Measurements from ENCODE around the gene MKS1. TPM values are rescaled to one million over a fixed set of nuclear protein-coding genes. Genes with fewer than 3 reads are reported as not detected.

The MKS1 gene
- total and polyA plus RNA-seq, 2 experiments from 2014 or later = 14.0 to 17.4 TPM

DNA sequence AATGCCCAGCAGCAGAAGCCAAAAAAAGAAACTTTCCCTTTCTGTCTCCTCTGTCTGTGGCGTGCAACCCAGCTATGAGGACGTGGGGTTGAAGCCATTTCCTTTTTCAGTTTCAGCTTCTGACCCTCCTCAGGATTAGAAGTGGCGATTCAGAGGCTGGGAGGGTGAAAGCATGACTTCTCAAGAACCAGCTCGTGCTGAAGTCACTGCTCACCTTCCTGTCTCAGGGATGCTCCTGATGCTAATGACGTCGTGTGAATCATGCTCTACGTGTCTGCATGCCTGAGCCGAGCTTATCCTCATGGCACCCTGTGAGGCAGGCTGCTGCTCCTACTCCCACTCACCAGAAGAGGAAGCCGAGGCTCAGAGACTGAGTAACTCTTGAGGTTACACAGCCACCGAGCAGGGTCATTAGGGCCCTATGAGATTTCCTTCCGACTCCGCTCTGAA lies 13.7 kb upstream of the MKS1 start:
- ATAC-seq = peak; percentile 78
- Histone ChIP-seq H3K79me2 (replicated peaks; ENCODE audit: insufficient read depth) (no peaks in the 10 kb centered on the region), H3K4me2 (no peak overlapping the region), H3K9me2 (ENCODE audit: insufficient read depth) (0 out of 2 replicates have a peak, but pooled peaks cover 3% of the 10 kb centered on the region), H4K20me1 (replicated peaks; ENCODE audit: insufficient read depth) (no peaks in the 10 kb centered on the region), H3K4me3 (no peak overlapping the region), H3K27me3 (ENCODE audit: insufficient read depth) (peaks cover 15% of the 10 kb centered on the region; the same call in 1 of the 2 replicates), H2AFZ (peak overlapping the region; percentile 89), H3K27ac (ENCODE audit: low read depth) (no peak overlapping the region), H3K4me1 (ENCODE audit: insufficient read depth) (peaks cover 3% of the 10 kb centered on the region; the same call in 1 of the 2 replicates), H3K36me3 (ENCODE audit: insufficient read depth) (no peaks in the 10 kb centered on the region), H3F3A (replicated peaks; ENCODE audit: low read depth) (no peaks in the 10 kb centered on the region)
- Mint-ChIP-seq H3K36me3 (ENCODE audit: low read depth) (no peaks in the 10 kb centered on the region), H3K27me3 (ENCODE audit: insufficient read depth, low read depth, poor library complexity) (no peaks in the 10 kb centered on the region), H3K4me1 (peaks cover 10% of the 10 kb centered on the region), H3K27ac (no peak overlapping the region), H3K4me3 (no peak overlapping the region), H3K9me3 (peaks cover 4% of the 10 kb centered on the region; the same call in 1 of the 3 replicates)
- peak; percentile 33 for DNase-seq (ENCODE audit: low spot score)
- TF ChIP-seq, protein P1, sequence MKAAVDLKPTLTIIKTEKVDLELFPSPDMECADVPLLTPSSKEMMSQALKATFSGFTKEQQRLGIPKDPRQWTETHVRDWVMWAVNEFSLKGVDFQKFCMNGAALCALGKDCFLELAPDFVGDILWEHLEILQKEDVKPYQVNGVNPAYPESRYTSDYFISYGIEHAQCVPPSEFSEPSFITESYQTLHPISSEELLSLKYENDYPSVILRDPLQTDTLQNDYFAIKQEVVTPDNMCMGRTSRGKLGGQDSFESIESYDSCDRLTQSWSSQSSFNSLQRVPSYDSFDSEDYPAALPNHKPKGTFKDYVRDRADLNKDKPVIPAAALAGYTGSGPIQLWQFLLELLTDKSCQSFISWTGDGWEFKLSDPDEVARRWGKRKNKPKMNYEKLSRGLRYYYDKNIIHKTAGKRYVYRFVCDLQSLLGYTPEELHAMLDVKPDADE (IDR thresholded peaks at IDR 0.05) = no peak
- TF ChIP-seq, protein P2, sequence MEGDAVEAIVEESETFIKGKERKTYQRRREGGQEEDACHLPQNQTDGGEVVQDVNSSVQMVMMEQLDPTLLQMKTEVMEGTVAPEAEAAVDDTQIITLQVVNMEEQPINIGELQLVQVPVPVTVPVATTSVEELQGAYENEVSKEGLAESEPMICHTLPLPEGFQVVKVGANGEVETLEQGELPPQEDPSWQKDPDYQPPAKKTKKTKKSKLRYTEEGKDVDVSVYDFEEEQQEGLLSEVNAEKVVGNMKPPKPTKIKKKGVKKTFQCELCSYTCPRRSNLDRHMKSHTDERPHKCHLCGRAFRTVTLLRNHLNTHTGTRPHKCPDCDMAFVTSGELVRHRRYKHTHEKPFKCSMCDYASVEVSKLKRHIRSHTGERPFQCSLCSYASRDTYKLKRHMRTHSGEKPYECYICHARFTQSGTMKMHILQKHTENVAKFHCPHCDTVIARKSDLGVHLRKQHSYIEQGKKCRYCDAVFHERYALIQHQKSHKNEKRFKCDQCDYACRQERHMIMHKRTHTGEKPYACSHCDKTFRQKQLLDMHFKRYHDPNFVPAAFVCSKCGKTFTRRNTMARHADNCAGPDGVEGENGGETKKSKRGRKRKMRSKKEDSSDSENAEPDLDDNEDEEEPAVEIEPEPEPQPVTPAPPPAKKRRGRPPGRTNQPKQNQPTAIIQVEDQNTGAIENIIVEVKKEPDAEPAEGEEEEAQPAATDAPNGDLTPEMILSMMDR (conservative IDR thresholded peaks at IDR 0.05; ENCODE audit: low read depth in 2 of 2) = no peak
- TF ChIP-seq STAT1 (IDR thresholded peaks at IDR 0.05; ENCODE audit: unreplicated experiment) (no peak), EZH2phosphoT487 (IDR thresholded peaks at IDR 0.05; ENCODE audit: unreplicated experiment) (no peak), NANOG (IDR thresholded peaks at IDR 0.05; ENCODE audit: borderline replicate concordance) (no peak), POLR2AphosphoS5 (IDR thresholded peaks at IDR 0.05; ENCODE audit: low read depth) (no peak), EZH2 (IDR thresholded peaks at IDR 0.05; ENCODE audit: low read depth, unreplicated experiment) (no peak), ZNF114 (CRISPR knock-in tag; IDR thresholded peaks at IDR 0.05) (no peak), ZNF331 (CRISPR knock-in tag; IDR thresholded peaks at IDR 0.05; ENCODE audit: low read depth) (no peak), JUNB (IDR thresholded peaks at IDR 0.05; ENCODE audit: unreplicated experiment) (no peak), CREB1 (CRISPR knock-in tag; IDR thresholded peaks at IDR 0.05; ENCODE audit: low read depth) (no peak)
- TF ChIP-seq, protein P3, sequence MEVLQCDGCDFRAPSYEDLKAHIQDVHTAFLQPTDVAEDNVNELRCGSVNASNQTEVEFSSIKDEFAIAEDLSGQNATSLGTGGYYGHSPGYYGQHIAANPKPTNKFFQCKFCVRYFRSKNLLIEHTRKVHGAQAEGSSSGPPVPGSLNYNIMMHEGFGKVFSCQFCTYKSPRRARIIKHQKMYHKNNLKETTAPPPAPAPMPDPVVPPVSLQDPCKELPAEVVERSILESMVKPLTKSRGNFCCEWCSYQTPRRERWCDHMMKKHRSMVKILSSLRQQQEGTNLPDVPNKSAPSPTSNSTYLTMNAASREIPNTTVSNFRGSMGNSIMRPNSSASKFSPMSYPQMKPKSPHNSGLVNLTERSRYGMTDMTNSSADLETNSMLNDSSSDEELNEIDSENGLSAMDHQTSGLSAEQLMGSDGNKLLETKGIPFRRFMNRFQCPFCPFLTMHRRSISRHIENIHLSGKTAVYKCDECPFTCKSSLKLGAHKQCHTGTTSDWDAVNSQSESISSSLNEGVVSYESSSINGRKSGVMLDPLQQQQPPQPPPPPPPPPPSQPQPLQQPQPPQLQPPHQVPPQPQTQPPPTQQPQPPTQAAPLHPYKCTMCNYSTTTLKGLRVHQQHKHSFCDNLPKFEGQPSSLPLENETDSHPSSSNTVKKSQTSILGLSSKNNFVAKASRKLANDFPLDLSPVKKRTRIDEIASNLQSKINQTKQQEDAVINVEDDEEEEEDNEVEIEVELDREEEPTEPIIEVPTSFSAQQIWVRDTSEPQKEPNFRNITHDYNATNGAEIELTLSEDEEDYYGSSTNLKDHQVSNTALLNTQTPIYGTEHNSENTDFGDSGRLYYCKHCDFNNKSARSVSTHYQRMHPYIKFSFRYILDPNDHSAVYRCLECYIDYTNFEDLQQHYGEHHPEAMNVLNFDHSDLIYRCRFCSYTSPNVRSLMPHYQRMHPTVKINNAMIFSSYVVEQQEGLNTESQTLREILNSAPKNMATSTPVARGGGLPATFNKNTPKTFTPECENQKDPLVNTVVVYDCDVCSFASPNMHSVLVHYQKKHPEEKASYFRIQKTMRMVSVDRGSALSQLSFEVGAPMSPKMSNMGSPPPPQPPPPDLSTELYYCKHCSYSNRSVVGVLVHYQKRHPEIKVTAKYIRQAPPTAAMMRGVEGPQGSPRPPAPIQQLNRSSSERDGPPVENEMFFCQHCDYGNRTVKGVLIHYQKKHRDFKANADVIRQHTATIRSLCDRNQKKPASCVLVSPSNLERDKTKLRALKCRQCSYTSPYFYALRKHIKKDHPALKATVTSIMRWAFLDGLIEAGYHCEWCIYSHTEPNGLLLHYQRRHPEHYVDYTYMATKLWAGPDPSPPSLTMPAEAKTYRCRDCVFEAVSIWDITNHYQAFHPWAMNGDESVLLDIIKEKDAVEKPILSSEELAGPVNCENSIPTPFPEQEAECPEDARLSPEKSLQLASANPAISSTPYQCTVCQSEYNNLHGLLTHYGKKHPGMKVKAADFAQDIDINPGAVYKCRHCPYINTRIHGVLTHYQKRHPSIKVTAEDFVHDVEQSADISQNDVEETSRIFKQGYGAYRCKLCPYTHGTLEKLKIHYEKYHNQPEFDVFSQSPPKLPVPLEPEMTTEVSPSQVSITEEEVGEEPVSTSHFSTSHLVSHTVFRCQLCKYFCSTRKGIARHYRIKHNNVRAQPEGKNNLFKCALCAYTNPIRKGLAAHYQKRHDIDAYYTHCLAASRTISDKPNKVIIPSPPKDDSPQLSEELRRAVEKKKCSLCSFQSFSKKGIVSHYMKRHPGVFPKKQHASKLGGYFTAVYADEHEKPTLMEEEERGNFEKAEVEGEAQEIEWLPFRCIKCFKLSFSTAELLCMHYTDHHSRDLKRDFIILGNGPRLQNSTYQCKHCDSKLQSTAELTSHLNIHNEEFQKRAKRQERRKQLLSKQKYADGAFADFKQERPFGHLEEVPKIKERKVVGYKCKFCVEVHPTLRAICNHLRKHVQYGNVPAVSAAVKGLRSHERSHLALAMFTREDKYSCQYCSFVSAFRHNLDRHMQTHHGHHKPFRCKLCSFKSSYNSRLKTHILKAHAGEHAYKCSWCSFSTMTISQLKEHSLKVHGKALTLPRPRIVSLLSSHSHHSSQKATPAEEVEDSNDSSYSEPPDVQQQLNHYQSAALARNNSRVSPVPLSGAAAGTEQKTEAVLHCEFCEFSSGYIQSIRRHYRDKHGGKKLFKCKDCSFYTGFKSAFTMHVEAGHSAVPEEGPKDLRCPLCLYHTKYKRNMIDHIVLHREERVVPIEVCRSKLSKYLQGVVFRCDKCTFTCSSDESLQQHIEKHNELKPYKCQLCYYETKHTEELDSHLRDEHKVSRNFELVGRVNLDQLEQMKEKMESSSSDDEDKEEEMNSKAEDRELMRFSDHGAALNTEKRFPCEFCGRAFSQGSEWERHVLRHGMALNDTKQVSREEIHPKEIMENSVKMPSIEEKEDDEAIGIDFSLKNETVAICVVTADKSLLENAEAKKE (CRISPR knock-in tag; IDR thresholded peaks at IDR 0.05) = no peak
- TF ChIP-seq, protein P4, sequence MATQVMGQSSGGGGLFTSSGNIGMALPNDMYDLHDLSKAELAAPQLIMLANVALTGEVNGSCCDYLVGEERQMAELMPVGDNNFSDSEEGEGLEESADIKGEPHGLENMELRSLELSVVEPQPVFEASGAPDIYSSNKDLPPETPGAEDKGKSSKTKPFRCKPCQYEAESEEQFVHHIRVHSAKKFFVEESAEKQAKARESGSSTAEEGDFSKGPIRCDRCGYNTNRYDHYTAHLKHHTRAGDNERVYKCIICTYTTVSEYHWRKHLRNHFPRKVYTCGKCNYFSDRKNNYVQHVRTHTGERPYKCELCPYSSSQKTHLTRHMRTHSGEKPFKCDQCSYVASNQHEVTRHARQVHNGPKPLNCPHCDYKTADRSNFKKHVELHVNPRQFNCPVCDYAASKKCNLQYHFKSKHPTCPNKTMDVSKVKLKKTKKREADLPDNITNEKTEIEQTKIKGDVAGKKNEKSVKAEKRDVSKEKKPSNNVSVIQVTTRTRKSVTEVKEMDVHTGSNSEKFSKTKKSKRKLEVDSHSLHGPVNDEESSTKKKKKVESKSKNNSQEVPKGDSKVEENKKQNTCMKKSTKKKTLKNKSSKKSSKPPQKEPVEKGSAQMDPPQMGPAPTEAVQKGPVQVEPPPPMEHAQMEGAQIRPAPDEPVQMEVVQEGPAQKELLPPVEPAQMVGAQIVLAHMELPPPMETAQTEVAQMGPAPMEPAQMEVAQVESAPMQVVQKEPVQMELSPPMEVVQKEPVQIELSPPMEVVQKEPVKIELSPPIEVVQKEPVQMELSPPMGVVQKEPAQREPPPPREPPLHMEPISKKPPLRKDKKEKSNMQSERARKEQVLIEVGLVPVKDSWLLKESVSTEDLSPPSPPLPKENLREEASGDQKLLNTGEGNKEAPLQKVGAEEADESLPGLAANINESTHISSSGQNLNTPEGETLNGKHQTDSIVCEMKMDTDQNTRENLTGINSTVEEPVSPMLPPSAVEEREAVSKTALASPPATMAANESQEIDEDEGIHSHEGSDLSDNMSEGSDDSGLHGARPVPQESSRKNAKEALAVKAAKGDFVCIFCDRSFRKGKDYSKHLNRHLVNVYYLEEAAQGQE (IDR thresholded peaks at IDR 0.05; ENCODE audit: unreplicated experiment) = no peak

Measured in GM23338 (cell line).